Inferior parietal cortex (tissue), 1 donor: ENCODE results near the gene ANKRD31.
"Not testable (repeated sequence)": the region's sequence is repeated elsewhere in the genome, so short reads cannot be mapped to it uniquely, and the experiment has no call there.

Experiments used
- DNase-seq: peaks from one replicate; pipeline ENCODE4 v3.0.0-alpha.2; 2016; ENCODE audit errors: extremely low spot score

The ANKRD31 gene, protein sequence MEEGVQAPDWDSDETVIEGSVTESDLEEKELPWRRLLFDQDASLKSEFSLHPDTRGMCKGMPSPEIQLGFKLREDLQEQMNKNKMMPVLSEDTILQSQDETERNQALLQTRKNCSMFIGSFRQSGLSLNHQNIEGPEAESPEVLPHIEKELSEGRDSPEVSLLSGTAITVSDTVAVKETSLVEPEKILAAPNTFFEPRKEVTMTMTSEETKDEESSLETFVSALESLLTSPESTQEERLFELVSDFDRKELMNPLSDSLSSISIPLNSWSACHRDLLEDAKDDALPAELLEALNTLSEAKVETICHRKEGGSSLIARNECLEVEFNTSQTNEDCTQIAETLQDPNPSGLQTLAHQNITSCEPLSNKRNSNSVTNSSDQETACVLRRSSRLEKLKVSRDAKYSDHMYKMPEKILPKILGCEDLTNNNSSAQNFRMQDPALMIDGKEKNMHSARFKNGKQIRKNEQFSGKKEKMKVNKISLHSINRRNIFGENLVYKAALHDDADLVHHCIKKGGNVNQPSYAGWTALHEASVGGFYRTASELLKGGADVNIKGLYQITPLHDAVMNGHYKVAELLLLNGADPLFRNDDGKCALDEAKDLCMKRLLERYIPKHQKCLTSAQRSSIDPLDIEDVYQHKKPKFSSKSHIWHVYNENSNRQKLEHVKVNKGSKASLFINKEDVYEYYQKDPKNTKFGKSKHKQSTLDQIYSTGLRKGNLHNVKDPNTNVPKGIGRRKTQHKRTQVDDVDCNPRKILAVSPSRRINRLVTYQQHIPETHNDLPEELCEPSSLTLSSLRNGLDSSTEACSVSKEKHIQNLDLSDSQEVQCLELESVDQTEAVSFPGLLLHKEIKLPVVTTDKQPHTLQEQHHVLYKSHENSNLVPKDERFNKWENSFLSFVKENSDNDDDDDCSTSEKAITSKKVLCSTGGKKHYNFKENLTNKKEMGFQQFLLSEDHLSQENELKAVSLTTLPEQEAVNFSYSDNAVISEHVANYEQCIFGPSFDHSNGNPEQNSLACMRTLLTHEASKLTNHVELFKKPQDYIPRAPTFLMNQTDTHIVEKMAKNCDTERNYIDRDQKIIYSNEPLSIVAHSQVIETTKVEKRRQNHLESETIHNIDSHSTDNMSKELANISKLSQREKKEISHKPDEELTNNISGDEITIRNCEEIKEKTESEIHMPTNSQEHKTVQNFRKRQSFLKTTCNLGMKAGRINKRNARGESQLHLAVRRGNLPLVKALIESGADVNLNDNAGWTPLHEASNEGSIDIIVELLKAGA (N-terminal part only)

DNA sequence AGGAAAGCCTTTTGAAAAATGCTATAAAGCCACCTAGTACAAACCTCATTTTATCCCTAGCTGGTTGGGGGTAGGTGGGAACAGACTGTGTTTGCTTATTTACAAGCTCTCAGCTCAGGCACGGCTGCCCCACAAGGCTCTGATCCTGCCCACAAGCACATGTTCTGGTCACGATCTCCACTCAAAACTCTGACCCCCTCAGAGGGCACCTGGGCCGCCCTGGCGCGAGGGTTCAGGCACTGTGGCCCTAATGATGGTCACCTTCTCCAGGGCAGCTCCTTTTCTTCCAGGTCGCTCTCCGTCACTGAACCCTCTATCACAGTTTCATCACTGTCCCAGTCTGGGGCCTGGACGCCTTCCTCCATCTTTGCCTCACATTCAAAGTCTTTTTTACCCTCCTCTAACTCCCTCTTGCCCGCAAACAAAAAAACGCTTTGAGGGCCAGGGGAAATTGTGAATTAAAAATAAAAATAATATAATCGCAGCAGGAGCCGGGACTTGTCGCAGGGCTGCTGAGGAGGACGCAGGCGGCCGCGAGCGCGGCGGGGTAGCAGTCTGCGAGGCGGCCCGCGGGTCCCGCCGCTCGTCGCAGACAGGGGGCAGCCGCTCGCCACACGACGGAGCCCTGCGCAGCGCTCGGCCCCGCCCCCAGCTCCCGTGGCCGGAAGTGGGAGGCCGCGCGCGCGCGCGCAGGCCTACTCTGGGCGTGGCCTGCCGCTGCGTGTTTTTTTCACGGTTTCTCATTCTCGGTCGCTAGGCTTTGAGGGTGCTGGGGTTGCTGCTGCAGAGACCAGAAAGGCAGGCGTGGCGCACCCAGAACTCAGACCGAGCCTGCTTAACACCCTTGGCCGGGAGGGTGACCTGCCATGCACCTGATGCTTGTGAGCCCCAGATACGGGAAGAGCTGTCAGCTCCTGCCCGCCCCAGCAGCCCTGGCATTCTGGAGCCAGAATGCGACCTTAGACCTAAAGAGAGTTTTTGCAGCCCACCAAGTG is at the start of gene ANKRD31:
Gene ANKRD31, minus strand, starts transcription at position 557 of the 995 bp plus-strand sequence. Its CDS starts 192 bp downstream, at position 365.
- peak; percentile 90 for DNase-seq

DNA sequence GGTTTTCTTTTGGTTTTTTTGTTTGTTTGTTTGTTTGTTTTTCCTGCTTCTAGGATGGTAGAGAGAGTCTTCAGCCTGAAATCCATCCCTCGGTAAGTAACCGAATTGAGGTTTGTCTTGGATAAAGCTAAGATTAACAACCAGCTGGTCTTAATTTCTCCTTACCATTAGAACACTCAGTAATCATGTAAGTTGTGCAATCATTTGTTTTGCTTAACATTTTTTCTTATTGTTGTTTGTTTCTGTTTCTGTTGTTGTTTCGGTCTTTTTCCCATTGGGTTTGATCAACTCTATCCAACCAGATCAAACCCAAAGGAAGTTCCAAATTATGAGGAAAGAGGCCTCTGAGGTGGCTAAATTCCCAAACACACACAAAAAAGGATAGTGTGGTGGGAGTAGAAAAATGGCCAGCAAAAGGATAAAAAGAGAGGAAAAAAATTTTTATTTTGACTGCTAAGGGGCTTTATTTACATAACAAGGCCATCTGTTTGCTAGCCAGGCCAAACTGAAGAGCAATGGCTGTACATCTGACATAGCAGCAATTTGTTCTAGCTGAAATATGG is 49.6 kb upstream of the ANKRD31 start:
- DNase-seq = no peak

DNA sequence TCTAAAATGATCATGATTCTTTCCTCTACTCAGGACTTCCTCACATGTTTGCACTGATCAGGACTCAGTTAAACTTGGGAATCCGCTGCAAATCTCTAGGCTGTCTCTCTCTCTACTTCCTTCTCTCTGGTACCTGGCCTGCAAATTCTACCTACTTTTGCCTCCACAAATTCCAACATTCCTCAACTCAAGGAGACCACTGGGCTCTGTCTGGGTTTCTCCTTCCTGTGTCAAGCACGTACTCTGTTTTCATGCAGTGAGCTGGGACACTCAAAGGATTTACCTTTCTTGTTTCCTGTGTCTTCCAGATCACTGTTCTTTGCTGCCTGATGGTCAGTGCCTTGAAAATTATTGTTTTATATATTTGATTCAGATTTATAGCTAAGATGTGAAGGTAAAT is 45.9 kb upstream of the ANKRD31 start:
- DNase-seq = no peak

DNA sequence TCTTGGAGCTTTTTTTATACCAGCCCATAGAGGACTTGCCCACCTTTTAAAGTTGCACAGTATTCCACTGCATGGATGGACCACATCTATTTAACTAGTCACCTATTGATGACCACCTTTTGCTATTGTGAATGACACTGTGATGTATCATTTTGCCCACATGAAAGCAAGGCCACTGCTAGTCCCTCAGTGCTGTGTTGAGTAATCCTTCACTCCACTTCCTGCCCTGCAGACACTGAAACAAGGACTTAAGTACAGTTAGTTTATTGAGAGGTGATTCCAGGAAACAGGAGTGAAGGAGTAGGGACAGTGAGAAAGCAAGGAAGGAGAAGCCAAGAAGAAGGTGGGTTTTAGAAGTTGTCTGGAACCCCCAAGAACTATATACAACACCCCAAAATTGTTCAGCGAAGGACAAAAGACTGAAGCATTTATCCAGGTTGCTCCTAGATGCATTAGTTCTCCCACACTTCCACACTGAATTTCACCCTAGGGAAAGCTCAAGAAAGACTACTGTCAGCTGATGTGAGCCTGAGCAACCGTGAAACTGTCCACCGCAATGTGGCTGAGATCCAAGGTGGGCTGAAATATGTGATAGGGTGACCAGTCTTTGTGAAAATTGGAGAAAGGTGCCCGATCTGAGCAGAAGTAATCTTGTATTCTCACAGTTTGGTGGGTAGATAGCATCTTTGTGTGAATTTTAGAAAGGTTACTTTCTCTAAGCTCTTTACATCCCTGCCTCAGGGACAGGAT is 45.2 kb upstream of the ANKRD31 start:
- no peak for DNase-seq

DNA sequence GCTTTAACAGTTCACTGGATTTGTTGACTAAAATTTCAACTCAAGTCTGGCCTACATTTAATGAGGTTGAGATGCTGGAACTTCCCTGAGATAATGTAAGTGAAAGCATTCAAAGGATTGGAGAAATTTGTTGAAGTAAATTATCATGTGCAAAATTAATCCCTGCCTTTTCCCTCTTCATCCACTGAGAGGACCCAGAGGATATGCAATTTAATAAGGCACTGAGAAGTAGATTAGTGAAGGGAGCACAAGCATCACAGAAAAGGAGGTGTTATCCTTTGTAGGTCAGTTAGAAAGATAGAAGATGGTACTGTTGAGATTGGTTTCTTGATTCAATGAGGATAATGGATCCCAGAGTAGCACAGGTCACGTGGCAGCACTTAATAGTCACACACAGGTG is 42.6 kb upstream of the ANKRD31 start:
- no peak for DNase-seq

DNA sequence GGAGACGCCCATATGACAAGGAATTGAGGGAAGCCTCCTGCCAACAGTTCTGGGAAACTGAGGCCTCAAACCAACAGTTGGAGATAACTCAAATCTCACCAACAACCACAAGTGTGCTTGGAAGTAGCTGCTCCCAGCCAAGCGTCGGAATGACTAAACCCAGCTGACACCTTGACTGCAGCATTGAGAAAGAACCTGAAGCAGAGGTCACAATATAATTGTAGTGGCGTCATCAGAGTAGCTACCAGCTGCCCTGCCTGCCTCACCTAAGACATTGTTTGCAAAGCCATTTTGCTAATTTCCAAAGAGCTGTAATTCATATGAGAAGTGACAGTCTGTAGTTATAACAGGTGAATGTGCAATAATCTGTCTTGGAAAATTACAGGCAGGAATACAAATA is 40.8 kb upstream of the ANKRD31 start:
- no peak for DNase-seq

DNA sequence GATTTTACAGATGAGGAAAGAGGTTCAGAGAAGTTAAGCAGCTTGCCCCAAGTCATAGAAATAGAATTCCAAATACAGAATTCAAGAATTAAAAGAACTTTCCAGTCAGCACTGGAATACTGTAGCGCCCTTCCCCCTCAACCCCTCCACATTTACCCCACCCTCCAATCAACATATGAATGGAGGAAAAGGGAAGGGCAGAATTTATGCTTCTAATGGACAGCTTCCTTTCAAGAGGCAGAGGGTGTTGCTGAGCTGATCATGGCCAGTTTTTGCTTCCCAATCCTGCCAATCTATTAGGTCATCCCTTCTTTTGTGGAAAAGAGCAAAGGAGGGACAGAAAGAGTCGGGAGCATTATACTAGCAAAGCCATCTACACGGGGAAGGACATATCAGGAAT is 39.1 kb upstream of the ANKRD31 start:
- no peak for DNase-seq

DNA sequence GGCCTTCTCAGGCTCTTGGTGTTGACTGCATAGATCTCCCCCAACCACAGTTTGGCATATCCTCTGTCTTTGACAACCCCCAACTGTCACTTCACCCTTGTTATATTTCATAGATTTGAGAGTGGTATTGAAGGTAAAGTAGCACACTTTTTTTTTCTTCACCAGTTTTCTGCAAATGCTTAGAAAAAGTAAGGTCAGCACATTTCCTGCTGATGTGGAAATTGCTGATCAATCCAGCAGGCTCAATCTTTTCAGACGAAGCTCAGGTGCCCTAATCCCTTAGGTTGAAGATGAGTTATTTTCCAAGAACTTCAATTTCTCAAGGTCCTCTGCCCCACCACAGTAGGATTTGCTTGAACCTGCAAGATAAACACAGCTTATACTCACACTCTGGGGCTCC is 38.5 kb upstream of the ANKRD31 start:
- DNase-seq = no peak

DNA sequence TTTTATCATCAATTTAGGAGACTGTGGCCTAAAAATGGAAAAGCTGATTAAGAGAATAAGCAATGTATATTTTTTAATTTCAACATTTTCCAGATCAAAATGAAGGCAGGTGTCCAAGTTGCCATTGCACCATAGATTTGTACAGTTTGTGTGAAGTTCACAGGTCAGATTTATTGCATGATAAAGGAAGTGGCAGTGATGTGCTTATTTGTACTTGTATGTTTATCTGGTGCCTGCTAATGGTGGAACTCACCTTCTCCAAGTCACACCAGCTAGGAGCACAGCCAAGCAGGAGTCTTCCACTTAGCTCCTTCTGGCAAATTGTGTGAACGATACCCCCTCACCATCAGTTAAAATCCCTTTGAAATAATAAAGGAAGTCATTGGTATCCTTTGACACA is 37.8 kb upstream of the ANKRD31 start:
- DNase-seq = no peak

DNA sequence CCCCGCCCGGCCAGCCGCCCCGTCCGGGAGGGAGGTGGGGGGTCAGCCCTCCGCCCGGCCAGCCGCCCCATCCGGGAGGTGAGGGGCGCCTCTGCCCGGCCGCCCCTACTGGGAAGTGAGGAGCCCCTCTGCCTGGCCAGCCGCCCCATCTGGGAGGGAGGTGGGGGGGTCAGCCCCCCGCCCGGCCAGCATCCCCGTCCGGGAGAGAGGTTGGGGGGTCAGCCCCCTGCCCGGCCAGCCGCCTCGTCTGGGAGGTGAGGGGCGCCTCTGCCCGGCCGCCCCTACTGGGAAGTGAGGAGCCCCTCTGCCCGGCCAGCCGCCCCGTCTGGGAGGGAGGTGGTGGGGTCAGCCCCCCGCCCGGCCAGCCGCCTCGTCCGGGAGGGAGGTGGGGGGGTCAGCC is 33.9 kb upstream of the ANKRD31 start:
- DNase-seq = not testable (repeated sequence)

DNA sequence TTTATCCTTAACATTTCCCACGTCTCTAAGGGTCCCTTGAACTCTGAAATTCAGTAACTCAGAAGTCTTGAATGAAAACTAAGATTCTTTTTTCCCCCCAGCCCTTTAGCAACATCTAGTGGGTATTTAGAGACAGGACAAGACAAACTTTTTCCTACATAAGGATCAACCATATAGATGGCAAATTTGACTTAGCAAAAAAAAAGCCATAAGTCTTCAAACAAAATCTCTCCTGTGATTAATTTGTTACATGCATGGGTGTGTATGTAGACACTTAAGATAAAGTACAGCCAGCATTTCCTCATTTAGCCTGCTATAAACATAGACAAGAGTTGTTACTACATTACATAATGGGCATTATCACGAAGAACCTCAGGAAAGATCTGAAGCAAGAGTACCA is 29.1 kb upstream of the ANKRD31 start:
- DNase-seq = peak; percentile 29

DNA sequence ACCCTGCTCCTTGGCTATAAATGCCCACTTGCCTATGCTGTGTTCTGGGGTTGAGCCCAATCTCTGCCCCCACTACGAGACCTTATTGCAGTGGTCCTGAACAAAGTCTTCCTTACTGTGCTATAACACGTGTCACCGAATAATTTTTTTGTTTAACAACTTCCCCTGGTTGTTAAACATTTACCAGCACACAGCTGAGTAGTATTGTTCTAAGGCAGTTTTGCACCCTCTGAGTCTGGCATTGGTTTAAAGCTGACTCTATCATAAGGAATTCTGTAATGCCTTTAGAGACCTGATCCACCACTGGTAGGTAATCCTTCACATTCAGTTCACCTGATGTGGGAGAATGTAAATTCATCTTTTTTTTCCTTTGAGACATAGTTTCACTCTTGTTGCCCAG is 25.6 kb upstream of the ANKRD31 start:
- no peak for DNase-seq

DNA sequence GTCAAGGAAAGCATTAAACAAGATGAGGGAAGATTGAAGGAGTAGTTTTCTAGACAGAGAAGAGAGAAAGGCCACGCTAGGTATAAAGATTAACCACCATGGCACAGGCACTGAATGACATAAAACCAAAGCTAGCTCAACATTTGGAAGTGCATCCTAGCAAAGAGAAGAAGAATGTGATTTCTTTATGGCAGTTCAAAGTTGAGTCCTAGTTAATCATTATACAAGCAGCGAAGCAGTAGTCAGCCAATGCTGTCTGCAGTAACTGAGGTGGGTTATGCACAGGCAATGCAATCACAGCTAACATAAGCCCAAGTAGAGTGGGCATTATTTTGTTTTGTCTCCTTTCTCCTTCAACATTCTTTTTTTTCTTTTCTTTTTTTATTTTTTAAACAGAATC is 24.0 kb upstream of the ANKRD31 start:
- DNase-seq = no peak

DNA sequence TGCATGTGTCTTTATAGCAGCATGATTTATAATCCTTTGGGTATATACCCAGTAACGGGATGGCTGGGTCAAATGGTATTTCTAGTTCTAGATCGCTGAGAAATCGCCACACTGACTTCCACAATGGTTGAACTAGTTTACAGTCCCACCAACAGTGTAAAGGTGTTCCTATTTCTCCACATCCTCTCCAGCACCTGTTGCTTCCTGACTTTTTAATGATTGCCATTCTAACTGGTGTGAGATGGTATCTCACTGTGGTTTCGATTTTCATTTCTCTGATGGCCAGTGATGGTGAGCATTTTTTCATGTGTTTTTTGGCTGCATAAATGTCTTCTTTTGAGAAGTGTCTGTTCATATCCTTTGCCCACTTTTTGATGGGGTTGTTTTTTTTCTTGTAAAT is 13.8 kb upstream of the ANKRD31 start:
- DNase-seq = not testable (repeated sequence)

DNA sequence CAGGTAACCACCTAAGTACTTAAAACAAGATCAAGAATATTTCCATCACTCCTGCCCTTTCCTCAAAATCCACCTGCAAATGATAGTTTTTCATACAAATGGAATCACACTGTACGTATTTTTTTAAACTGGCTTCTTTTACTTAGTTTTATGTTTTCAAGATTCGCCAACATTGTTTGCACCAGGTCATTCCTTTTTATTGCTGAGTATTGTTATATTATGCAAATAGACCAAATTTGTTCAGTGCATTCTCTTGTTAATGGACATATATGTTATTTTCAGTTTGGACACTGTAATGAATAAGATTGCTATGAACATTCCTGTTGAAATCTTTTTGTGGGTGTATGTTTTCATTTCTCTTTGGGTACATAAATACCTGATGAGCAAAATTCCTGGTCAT is 8.3 kb upstream of the ANKRD31 start:
- DNase-seq = no peak

DNA sequence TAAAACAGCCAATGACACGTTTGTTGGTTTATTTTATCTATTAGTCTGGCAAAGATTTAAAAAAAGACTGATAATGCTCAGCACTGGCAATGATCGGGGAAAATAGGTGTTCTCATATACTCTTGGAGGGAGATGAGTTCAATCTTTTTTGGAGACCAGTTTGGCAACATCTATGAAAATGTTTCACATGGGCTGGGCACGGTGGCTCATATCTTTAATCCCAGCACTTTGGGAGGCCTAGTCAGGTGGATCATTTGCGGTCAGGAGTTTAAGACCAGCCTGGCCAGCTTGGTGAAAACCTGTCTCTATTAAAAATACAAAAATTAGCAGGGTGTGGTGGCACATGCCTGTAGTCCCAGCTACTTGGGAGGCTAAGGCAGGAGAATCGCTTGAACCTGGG is 6.8 kb upstream of the ANKRD31 start:
- DNase-seq = no peak

DNA sequence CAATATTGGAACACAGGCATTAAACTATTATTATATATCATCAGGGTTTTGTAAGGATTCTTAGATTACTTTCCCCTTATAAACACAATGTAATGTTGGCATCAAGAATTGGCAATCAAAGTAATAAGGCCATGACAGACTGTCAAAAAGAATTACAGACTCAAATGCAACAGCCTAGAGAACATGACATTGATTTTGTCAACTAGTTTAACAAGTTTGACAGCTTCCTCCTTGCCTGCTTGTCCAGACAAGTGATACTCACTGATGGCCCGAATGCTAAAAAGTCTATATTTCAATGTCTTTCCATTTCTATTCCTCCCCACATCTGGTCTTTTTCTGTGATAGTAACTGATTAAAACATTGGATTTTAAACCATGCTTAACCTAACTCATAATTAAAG is 6.4 kb upstream of the ANKRD31 start:
- DNase-seq = no peak

DNA sequence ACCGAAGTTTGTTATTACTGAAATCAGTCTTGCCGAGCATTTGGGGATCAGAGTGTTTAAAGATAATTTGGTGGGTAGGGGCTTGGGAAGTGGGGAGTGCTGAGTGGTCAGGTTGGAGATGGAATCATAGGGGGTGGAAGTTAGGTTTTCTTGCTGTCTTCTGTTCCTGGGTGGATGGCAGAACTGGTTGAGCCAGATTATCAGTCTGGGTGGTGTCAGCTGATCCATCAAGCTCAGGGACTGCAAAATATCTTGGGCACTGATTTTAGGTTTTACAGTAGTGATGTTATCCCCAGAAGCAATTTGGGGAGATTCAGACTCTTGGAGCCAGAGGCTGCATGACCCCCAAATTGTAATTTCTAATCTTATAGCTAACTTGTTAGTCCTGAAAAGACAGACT is 5.4 kb upstream of the ANKRD31 start:
- DNase-seq = no peak

DNA sequence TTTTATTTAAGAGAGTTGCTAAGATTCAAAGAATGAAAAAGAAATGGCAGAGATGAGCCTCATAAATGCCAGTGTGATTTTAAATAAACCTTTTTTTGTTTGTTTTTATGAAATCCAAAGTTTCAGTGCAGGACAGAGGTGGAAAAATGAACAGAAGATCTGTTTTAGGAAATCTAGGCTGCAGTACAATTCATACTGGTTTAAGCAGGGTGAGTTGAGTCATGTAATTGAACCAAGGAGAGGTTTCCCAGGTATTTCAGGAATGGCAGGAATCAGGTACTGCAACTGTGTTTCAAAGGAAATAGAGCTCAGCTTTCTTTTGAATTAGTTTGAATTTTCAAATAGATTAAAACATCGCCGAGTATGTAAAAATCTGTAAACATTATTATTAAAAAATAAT is 3.0 kb upstream of the ANKRD31 start:
- DNase-seq = no peak

DNA sequence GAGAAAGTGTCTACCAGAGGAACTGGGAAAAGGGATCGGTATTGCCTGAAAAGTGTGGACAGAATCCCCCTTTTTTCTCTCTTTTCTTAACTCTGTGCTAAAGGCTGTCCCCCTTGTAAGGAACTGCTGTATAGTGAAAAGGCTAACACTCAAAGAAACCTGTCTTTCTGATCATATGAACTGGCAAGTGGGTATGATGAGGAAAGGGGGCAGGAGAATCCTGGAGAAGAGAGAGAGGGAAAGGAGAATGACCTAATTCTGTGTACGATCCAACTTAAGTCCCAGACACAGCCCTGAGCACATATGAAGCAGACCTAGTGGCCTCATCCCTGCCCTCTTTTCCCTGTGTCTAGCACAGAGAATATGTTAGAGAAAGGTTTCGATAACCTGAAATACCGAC is 967 bp downstream of the ANKRD31 start:
- DNase-seq = peak; percentile 14
